GM23248 (cell line): ENCODE measurements around the gene PHLPP1.

ENCODE experiments used
- EZH2 ChIP-seq: fragments of 200-600 bp; sonication (generic); IDR thresholded peaks from 2 replicates; pipeline ENCODE4 v1.6.1; 2018; ENCODE audit warnings: antibody characterized with exemption, mild to moderate bottlenecking; ENCODE audit not compliant: insufficient read depth, poor library complexity, severe bottlenecking
- EZH2phosphoT487 ChIP-seq: fragments of 200-600 bp; sonication (generic); IDR thresholded peaks from 2 replicates; pipeline ENCODE4 v1.6.1; 2018; ENCODE audit warnings: antibody characterized with exemption, moderate library complexity, mild to moderate bottlenecking, low read depth; ENCODE audit not compliant: insufficient read depth

DNA sequence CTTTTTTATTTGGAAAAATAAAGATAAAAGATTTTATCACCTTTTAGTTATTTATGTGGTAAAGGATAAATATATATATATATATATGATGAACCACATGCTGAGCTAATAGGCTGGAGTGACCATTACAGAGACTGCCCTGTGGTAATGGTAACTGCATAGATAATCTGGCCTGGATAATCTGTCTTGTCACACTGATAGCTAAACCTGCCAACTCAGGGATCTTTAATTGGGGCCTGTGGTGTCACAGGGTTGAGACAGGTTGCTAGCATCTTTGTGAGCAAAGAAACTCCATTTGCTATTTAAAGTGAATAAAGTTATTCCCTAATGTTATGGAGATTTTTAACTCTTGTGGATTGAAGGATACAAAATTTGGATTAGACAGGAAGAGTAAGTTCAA is 203.0 kb downstream of the PHLPP1 start:
- TF ChIP-seq EZH2 = no peak
- no peak for TF ChIP-seq EZH2phosphoT487
